ENCODE data around the gene SLAMF6.

The SLAMF6 gene

DNA sequence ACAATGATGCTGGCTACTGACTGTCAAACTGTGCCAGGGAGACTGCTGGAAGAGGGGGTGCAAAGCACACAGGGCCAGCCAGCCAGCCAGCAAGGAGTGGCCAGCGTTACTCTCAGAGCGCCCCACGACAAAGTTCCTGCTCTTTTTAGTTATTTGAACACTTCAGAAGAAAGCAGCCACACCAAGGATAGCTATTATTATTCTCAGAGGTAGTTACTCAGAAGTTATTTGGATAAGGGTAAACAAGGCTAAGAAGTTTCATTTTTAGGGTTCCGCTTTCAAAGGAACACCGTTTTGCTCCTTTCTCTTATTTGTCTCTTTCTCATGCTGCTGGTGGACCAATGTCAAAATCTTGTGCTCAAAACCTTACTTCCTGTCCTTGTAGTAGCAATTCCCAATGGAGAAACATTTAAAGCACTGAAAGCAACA lies 62.8 kb downstream of the SLAMF6 start:
- Histone ChIP-seq H3K4ac (ENCODE audit: low read depth in 1 of 2, low read length in 2 of 2) (no peak overlapping the region), H2BK15ac (ENCODE audit: low read depth, poor library complexity, severe bottlenecking) (no peak overlapping the region), H3K4me1 (ENCODE audit: control insufficient read depth, insufficient read depth, low read depth, low read length) (peaks cover 2% of the 10 kb centered on the region), H3K4me2 (ENCODE audit: low read length, poor library complexity, severe bottlenecking) (no peak overlapping the region), H3K27me3 (ENCODE audit: control insufficient read depth in 1 of 2, insufficient read depth in 1 of 2, low read length in 2 of 2) (no peaks in the 10 kb centered on the region), H3K27ac (ENCODE audit: low read length, poor library complexity, severe bottlenecking) (no peak overlapping the region), H2BK120ac (ENCODE audit: low read depth, low read length) (no peak overlapping the region), H2BK5ac (ENCODE audit: low read depth, low read length, poor library complexity, severe bottlenecking) (no peak overlapping the region), H2BK12ac (ENCODE audit: low read length in 2 of 2) (no peak overlapping the region), H3K9ac (ENCODE audit: low read length) (no peak overlapping the region), H2AK5ac (ENCODE audit: low read length, severe bottlenecking) (no peak overlapping the region), H3K9me3 (ENCODE audit: control insufficient read depth, low read length) (no peaks in the 10 kb centered on the region), H3K14ac (ENCODE audit: low read length in 2 of 2) (no peak overlapping the region), H3K23ac (ENCODE audit: low read length in 2 of 2) (no peak overlapping the region), H3K79me1 (replicated peaks; ENCODE audit: low read length, poor library complexity, severe bottlenecking) (no peaks in the 10 kb centered on the region), H2AFZ (ENCODE audit: low read depth, low read length) (no peak overlapping the region), H4K8ac (ENCODE audit: low read length) (no peak overlapping the region), H3K36me3 (ENCODE audit: control insufficient read depth in 1 of 2, insufficient read depth in 2 of 2, low read depth in 1 of 2, low read length in 2 of 2) (no peaks in the 10 kb centered on the region), H3K18ac (ENCODE audit: low read depth in 1 of 2, low read length in 2 of 2) (no peak overlapping the region), H3K4me3 (ENCODE audit: insufficient read depth in 1 of 2, low read depth in 1 of 2, low read length in 2 of 2) (no peak overlapping the region), H4K91ac (ENCODE audit: low read length) (no peak overlapping the region)
- no peak for DNase-seq
- WGBS, result 74% methylated on average over 5 of the region's 5 CpGs

DNA sequence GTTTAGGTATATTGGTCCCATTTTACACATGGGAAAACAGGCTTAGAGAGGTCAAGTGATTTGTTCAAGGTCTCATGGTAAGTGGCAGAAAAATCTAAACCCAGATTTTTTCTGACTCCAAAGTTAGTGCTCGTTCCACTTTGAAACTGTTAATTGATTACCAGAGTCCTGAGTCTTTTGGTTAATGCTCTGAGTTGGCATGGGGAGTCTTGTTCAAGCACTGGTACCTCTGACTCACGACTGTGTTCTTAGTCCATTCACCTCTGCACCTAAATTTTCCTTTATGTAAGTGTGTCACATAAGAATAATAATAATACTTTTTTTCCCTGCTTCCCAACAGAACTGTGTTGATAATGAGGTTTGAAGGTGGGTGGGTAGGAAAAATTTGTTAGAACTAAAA lies 63.4 kb downstream of the SLAMF6 start:
- no peak overlapping the region for H4K8ac ChIP-seq (ENCODE audit: low read length)
- H2BK5ac ChIP-seq (ENCODE audit: low read depth, low read length, poor library complexity, severe bottlenecking), result no peak overlapping the region
- H3K4me1 ChIP-seq (ENCODE audit: control insufficient read depth, insufficient read depth, low read depth, low read length), result peaks cover 1% of the 10 kb centered on the region
- H3K27ac ChIP-seq (ENCODE audit: low read length, poor library complexity, severe bottlenecking), result no peak overlapping the region
- H3K4me2 ChIP-seq (ENCODE audit: low read length, poor library complexity, severe bottlenecking), result no peak overlapping the region
- WGBS, result 88% methylated on average over 1 of the region's 2 CpGs
- no peaks in the 10 kb centered on the region for H3K27me3 ChIP-seq (ENCODE audit: control insufficient read depth in 1 of 2, insufficient read depth in 1 of 2, low read length in 2 of 2)
- H3K18ac ChIP-seq (ENCODE audit: low read depth in 1 of 2, low read length in 2 of 2), result no peak overlapping the region
- H3K79me1 ChIP-seq (replicated peaks; ENCODE audit: low read length, poor library complexity, severe bottlenecking), result no peaks in the 10 kb centered on the region
- no peak overlapping the region for H3K9ac ChIP-seq (ENCODE audit: low read length)
- no peaks in the 10 kb centered on the region for H3K9me3 ChIP-seq (ENCODE audit: control insufficient read depth, low read length)
- no peak overlapping the region for H2AK5ac ChIP-seq (ENCODE audit: low read length, severe bottlenecking)
- no peak overlapping the region for H4K91ac ChIP-seq (ENCODE audit: low read length)
- no peaks in the 10 kb centered on the region for H3K36me3 ChIP-seq (ENCODE audit: control insufficient read depth in 1 of 2, insufficient read depth in 2 of 2, low read depth in 1 of 2, low read length in 2 of 2)
- no peak overlapping the region for H2BK15ac ChIP-seq (ENCODE audit: low read depth, poor library complexity, severe bottlenecking)
- no peak overlapping the region for H2BK120ac ChIP-seq (ENCODE audit: low read depth, low read length)
- H3K4me3 ChIP-seq (ENCODE audit: insufficient read depth in 1 of 2, low read depth in 1 of 2, low read length in 2 of 2), result no peak overlapping the region
- no peak overlapping the region for H3K23ac ChIP-seq (ENCODE audit: low read length in 2 of 2)
- no peak overlapping the region for H2AFZ ChIP-seq (ENCODE audit: low read depth, low read length)
- no peak for DNase-seq
- H3K14ac ChIP-seq (ENCODE audit: low read length in 2 of 2), result no peak overlapping the region
- no peak overlapping the region for H2BK12ac ChIP-seq (ENCODE audit: low read length in 2 of 2)
- H3K4ac ChIP-seq (ENCODE audit: low read depth in 1 of 2, low read length in 2 of 2), result no peak overlapping the region

DNA sequence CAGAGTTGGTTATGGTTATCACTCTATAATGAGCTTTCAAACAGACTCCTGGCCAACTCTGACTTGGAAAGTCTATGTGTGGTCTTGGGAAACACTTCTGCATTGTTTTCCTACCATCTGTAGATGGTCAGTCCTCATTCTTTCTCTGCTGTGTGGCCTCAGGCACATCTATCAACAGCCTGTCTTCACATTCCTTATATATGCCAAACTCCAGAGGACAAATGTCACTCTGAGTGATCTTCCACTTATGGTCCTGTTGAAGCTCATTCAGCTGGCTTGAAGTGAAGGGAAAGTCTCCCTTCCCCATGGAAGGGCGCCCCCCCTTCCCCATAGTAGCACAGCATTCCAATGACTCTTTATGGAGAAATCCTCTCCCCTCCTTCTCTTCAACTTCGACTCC lies 64.0 kb downstream of the SLAMF6 start:
- DNase-seq, result no peak
- Histone ChIP-seq H3K36me3 (ENCODE audit: control insufficient read depth in 1 of 2, insufficient read depth in 2 of 2, low read depth in 1 of 2, low read length in 2 of 2) (no peaks in the 10 kb centered on the region), H2BK12ac (ENCODE audit: low read length in 2 of 2) (no peak overlapping the region), H2AK5ac (ENCODE audit: low read length, severe bottlenecking) (no peak overlapping the region), H3K9me3 (ENCODE audit: control insufficient read depth, low read length) (no peaks in the 10 kb centered on the region), H3K4me2 (ENCODE audit: low read length, poor library complexity, severe bottlenecking) (no peak overlapping the region), H3K14ac (ENCODE audit: low read length in 2 of 2) (no peak overlapping the region), H2BK120ac (ENCODE audit: low read depth, low read length) (no peak overlapping the region), H2AFZ (ENCODE audit: low read depth, low read length) (no peak overlapping the region), H2BK5ac (ENCODE audit: low read depth, low read length, poor library complexity, severe bottlenecking) (no peak overlapping the region), H3K23ac (ENCODE audit: low read length in 2 of 2) (no peak overlapping the region), H3K27me3 (ENCODE audit: control insufficient read depth in 1 of 2, insufficient read depth in 1 of 2, low read length in 2 of 2) (no peaks in the 10 kb centered on the region), H3K4me3 (ENCODE audit: insufficient read depth in 1 of 2, low read depth in 1 of 2, low read length in 2 of 2) (no peak overlapping the region), H3K79me1 (replicated peaks; ENCODE audit: low read length, poor library complexity, severe bottlenecking) (no peaks in the 10 kb centered on the region), H3K18ac (ENCODE audit: low read depth in 1 of 2, low read length in 2 of 2) (no peak overlapping the region), H3K4me1 (ENCODE audit: control insufficient read depth, insufficient read depth, low read depth, low read length) (peaks cover 1% of the 10 kb centered on the region), H3K4ac (ENCODE audit: low read depth in 1 of 2, low read length in 2 of 2) (no peak overlapping the region), H3K9ac (ENCODE audit: low read length) (no peak overlapping the region), H4K8ac (ENCODE audit: low read length) (no peak overlapping the region), H2BK15ac (ENCODE audit: low read depth, poor library complexity, severe bottlenecking) (no peak overlapping the region), H3K27ac (ENCODE audit: low read length, poor library complexity, severe bottlenecking) (no peak overlapping the region), H4K91ac (ENCODE audit: low read length) (no peak overlapping the region)
- 63% methylated on average over 2 of the region's 2 CpGs for WGBS

DNA sequence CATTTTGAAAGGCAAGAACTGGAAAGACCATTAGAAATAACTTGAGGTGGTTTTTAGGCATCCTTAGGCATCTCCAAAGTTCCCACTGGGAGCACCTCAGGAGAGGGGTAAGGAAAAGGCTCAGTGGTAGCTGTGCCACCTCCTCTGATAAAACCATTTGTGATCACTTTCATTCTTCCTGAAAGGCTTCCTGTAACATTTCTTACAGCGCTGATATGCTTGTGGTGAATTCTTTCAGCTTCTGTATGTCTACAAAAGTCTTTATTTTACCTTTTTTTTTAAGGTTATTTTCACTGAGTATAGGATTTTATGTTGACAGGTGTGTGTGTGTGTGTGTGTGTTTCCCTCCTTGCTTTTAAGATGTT lies 67.9 kb downstream of the SLAMF6 start:
- no peak overlapping the region for H3K14ac ChIP-seq (ENCODE audit: low read length in 2 of 2)

More for the DNA sequence above, 67.9 kb downstream of the SLAMF6 start:
- H3K4me1 ChIP-seq (ENCODE audit: control insufficient read depth, insufficient read depth, low read depth, low read length), result peaks cover 1% of the 10 kb centered on the region
- H2AK5ac ChIP-seq (ENCODE audit: low read length, severe bottlenecking), result no peak overlapping the region
- no peak overlapping the region for H2AFZ ChIP-seq (ENCODE audit: low read depth, low read length)
- no peak overlapping the region for H2BK5ac ChIP-seq (ENCODE audit: low read depth, low read length, poor library complexity, severe bottlenecking)
- no peak for DNase-seq
- no peaks in the 10 kb centered on the region for H3K27me3 ChIP-seq (ENCODE audit: control insufficient read depth in 1 of 2, insufficient read depth in 1 of 2, low read length in 2 of 2)
- H3K36me3 ChIP-seq (ENCODE audit: control insufficient read depth in 1 of 2, insufficient read depth in 2 of 2, low read depth in 1 of 2, low read length in 2 of 2), result no peaks in the 10 kb centered on the region
- H4K91ac ChIP-seq (ENCODE audit: low read length), result no peak overlapping the region
- H3K9ac ChIP-seq (ENCODE audit: low read length), result no peak overlapping the region
- no peaks in the 10 kb centered on the region for H3K9me3 ChIP-seq (ENCODE audit: control insufficient read depth, low read length)
- no CpG with 5 or more reads among the region's 1 CpG for WGBS
- no peak overlapping the region for H4K8ac ChIP-seq (ENCODE audit: low read length)
- H2BK15ac ChIP-seq (ENCODE audit: low read depth, poor library complexity, severe bottlenecking), result no peak overlapping the region
- no peaks in the 10 kb centered on the region for H3K79me1 ChIP-seq (replicated peaks; ENCODE audit: low read length, poor library complexity, severe bottlenecking)
- H2BK12ac ChIP-seq (ENCODE audit: low read length in 2 of 2), result no peak overlapping the region
- H3K4ac ChIP-seq (ENCODE audit: low read depth in 1 of 2, low read length in 2 of 2), result no peak overlapping the region
- no peak overlapping the region for H3K23ac ChIP-seq (ENCODE audit: low read length in 2 of 2)
- no peak overlapping the region for H3K18ac ChIP-seq (ENCODE audit: low read depth in 1 of 2, low read length in 2 of 2)
- no peak overlapping the region for H3K4me2 ChIP-seq (ENCODE audit: low read length, poor library complexity, severe bottlenecking)
- no peak overlapping the region for H3K4me3 ChIP-seq (ENCODE audit: insufficient read depth in 1 of 2, low read depth in 1 of 2, low read length in 2 of 2)
- H2BK120ac ChIP-seq (ENCODE audit: low read depth, low read length), result no peak overlapping the region
- no peak overlapping the region for H3K27ac ChIP-seq (ENCODE audit: low read length, poor library complexity, severe bottlenecking)

All from mesenchymal stem cell (in vitro differentiated cells and primary cell).